Measurements from ENCODE around the gene S1PR3.
"Not testable (repeated sequence)": the region's sequence is repeated elsewhere in the genome, so short reads cannot be mapped to it uniquely, and the experiment has no call there.

S1PR3 gene

GRCh38 chr9:88991066-88992034 is at the start of gene S1PR3:
Gene S1PR3 (plus strand): TSS chr9:88991468. CDS start chr9:89001201, 9,733 bp downstream.
- no peak for DNase-seq

- DNase-seq, result not testable (repeated sequence)
Measured at GRCh38 chr9:88941586-88941985, 49.7 kb upstream of the S1PR3 start.

- DNase-seq, result no peak
Measured at GRCh38 chr9:88942411-88942810, 48.9 kb upstream of the S1PR3 start.

GRCh38 chr9:88945636-88946333 is 45.5 kb upstream of the S1PR3 start:
- DNase-seq, result no peak

GRCh38 chr9:88947581-88948573 is 43.4 kb upstream of the S1PR3 start:
- DNase-seq, result no peak

GRCh38 chr9:88949425-88949824 is 41.8 kb upstream of the S1PR3 start:
- peak; percentile 54 for DNase-seq

- DNase-seq, result no peak
Measured at GRCh38 chr9:88949961-88950340, 41.3 kb upstream of the S1PR3 start.

GRCh38 chr9:88950341-88951154 is 40.7 kb upstream of the S1PR3 start:
- no peak for DNase-seq

GRCh38 chr9:88951155-88951542 is 40.1 kb upstream of the S1PR3 start:
- no peak for DNase-seq

GRCh38 chr9:88952086-88952615 is 39.1 kb upstream of the S1PR3 start:
- DNase-seq, result no peak

GRCh38 chr9:88952976-88953375 is 38.3 kb upstream of the S1PR3 start:
- no peak for DNase-seq

- DNase-seq, result no peak
Measured at GRCh38 chr9:88953381-88954029, 37.8 kb upstream of the S1PR3 start.

GRCh38 chr9:88954066-88954465 is 37.2 kb upstream of the S1PR3 start:
- DNase-seq, result no peak

- no peak for DNase-seq
Measured at GRCh38 chr9:88957526-88957925, 33.7 kb upstream of the S1PR3 start.

GRCh38 chr9:88959727-88960469 is 31.4 kb upstream of the S1PR3 start:
- DNase-seq, result no peak

GRCh38 chr9:88960632-88961031 is 30.6 kb upstream of the S1PR3 start:
- DNase-seq, result no peak

GRCh38 chr9:88965473-88965872 is 25.8 kb upstream of the S1PR3 start:
- DNase-seq, result no peak

- DNase-seq, result no peak
Measured at GRCh38 chr9:88966894-88967676, 24.2 kb upstream of the S1PR3 start.

GRCh38 chr9:88968799-88969198 is 22.5 kb upstream of the S1PR3 start:
- DNase-seq, result no peak
